Activated naive CD4-positive, alpha-beta T cell treated with anti-CD3 and anti-CD28 coated beads, Interleukin-2, amount 50 U/mL, for 72 hours (primary cell): ENCODE results near the gene CABLES1. TPM values are rescaled to one million over a fixed set of nuclear protein-coding genes. Genes with fewer than 3 reads are reported as not detected.
"Not testable (repeated sequence)": the region's sequence is repeated elsewhere in the genome, so short reads cannot be mapped to it uniquely, and the experiment has no call there.

ENCODE experiments used
- ATAC-seq, 2 donors: fragments of 150-1000 bp; cut with Tn5 transposase; 2 replicates each; pipeline ENCODE4 v1.10.0; 2021; ENCODE audit warnings: mild to moderate bottlenecking in 2 of 2, moderate library complexity in 2 of 2
- DNase-seq, 2 donors: peaks; one replicate each; pipeline ENCODE4 v3.0.0; 2021 to 2022; ENCODE audit warnings: low spot score in 2 of 2
- H3K27ac Mint-ChIP-seq, 2 donors: one replicate each; pipeline ENCODE4 v1.8.0; 2022; ENCODE audit warnings: mild to moderate bottlenecking in 2 of 2, mixed read lengths in 2 of 2
- H3K36me3 Mint-ChIP-seq, 2 donors: one replicate each; pipeline ENCODE4 v1.8.0; 2022; ENCODE audit warnings: mixed read lengths in 2 of 2
- H3K9me3 Mint-ChIP-seq, 2 donors: one replicate each; pipeline ENCODE4 v1.8.0; 2022; ENCODE audit warnings: mixed read lengths in 2 of 2
- total RNA-seq, 2 donors: library from RNA; stranded (reverse); gene quantifications; one replicate each; pipeline ENCODE4 v1.2.3, GENCODE V29; 2022

Gene CABLES1
- total RNA-seq, 2 donors from 2014 or later: 5.6 to 6.5 TPM

DNA sequence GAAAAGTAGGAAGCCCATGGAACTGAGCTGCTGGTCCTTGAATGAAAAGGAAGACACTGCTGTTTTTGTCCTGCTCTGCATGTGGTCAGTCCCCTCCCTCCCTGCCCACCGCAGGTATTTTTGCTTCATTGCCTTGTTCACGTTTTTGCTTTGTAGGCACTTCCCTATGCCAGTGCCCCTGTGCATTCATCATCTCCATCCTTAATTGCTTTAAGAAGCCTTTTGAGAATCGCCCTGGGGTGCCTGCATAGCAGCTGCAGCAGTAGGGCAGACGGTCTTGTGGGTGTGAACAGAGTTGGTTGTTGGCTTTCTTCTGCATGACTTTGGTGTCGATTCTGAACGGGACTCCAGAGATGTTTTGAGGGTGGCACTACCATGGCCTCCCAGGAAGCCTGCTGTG, 97.0 kb downstream of the CABLES1 start:
- H3K27ac Mint-ChIP-seq: peak overlapping the region in 1 of 2 donors; percentile 38
- ATAC-seq (no peak), DNase-seq (peak in 1 of 2 donors; percentile 7)
- peaks cover 15 to 42% of the 10 kb centered on the region in 2 donors for H3K36me3 Mint-ChIP-seq
- H3K9me3 Mint-ChIP-seq: peaks cover 0 to 4% of the 10 kb centered on the region in 2 donors

DNA sequence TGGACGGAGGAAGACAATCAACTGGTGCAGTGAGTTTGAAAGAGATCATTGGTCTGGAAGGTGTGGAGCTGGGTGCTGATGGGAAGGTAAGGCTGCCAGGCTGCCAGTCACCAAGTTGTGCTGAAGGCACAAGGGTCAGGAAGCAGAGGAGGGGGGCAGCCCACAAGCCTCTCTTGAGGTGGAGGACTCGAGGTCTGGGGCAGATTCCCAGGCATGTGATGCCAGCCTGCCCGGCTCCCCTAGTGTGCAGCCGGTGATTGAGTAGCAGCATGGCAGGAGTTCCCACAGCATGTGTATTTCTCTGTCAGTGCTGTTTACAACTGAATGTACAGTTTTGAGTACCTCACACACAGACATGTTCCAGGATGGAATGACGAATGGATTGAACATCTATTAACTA, 99.3 kb downstream of the CABLES1 start:
- H3K9me3 Mint-ChIP-seq: peaks cover 4 to 6% of the 10 kb centered on the region in 2 donors
- peak overlapping the region; percentile 2 to 13 for H3K27ac Mint-ChIP-seq
- H3K36me3 Mint-ChIP-seq: peaks cover 11 to 39% of the 10 kb centered on the region in 2 donors
- no peak for ATAC-seq
- DNase-seq: no peak

DNA sequence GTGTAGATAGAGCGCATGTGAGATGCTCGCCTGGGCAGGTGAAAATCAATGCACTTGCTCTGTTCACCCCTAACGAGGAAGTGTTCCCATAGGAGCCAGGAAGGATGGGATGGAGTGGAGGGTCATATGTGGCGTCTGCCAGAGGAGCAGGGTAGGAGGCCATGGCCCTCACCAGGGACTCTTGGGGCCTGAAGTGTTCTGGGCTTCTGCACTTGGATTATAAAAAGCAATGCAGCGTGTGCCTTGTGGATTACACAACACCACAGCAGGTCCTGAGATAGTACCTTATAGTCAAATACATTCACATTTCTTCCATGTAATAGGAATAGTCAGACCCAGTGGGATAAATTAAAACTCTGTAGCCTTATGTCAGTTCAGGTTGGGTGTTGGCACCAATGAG, 100.1 kb downstream of the CABLES1 start:
- no peak overlapping the region for H3K27ac Mint-ChIP-seq
- DNase-seq (no peak), ATAC-seq (no peak)
- peaks cover 4 to 6% of the 10 kb centered on the region in 2 donors for H3K9me3 Mint-ChIP-seq
- H3K36me3 Mint-ChIP-seq: peaks cover 11 to 37% of the 10 kb centered on the region in 2 donors

DNA sequence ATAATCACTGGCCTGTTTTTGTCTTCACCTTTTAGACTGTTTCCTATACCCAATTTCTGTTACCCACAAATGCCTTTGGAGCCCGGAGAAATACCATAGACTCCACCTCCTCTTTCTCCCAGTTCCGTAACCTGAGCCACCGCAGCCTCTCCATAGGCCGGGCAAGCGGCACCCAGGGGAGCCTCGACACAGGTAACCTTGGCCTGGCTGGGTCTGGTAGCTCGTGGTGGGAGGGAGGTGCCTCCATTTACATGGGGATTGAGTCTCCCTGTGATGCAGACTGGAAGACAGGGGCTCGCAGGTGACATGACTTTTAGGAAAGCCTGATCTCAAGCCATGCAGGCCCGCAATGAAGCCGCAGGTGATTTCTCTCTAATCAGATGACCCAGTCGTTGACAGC, 100.6 kb downstream of the CABLES1 start:
- H3K27ac Mint-ChIP-seq: no peak overlapping the region
- H3K36me3 Mint-ChIP-seq: peaks cover 7 to 32% of the 10 kb centered on the region in 2 donors
- DNase-seq (no peak), ATAC-seq (no peak)
- H3K9me3 Mint-ChIP-seq: peaks cover 1 to 6% of the 10 kb centered on the region in 2 donors

DNA sequence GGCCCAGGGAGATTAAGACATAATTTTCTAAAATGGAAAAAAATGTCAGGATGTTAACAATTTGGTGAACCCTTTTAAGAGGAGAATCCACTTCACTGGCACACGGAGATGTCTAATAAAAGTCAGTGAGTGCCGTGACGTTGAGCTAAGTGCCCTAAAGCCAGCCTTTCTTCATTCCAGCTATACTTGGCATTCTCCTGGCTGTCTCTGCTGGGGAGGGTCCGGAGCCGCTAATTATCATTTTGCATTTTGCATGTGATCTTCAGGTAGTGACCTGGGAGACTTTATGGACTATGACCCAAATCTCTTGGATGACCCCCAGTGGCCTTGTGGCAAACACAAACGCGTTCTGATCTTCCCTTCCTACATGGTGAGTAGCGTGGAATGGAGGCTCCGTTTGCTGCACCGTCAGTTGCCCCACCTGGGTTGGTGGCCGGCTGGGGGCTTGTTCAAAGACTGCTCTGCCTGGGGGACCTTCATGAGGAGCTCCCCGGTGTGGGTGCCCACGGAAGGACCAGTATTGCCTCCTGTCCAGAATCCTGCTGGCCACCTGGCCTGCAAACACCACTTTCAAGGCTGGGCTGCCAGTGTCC, 101.7 kb downstream of the CABLES1 start:
- peaks cover 0 to 6% of the 10 kb centered on the region in 2 donors for H3K9me3 Mint-ChIP-seq

DNA sequence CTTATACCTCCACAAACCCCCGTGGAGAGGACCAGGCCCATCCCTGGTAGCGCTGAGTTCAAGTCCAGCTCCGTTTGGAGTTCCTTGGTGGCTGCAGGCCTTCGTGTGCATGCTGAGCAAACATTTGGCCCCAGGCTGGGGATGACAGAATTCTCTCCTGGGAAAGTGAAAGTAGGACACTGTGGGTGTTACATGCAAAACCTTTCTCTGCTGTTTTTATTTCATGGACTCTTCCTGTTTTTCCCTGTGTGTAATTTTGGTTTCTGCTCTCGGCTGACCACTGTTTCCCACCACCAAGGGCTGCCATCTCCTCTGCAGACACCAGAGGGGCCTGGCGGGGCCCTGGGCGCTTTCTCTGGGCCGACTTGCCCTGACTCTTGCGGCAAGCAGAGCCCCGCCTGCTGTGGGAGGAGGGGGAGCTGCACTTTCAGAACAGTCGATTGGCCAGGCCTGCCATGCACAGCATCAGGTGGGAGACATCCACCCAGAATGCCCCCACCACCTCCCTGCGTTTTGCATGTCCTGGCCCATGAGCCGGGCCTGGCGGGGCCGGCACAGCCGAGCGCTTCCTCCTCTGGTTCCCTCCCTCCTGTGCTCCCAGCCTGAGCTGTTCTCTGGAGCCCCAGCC, 102.4 kb downstream of the CABLES1 start:
- Mint-ChIP-seq H3K27ac (peak overlapping the region; percentile 87 to 94), H3K9me3 (peaks cover 0 to 6% of the 10 kb centered on the region in 2 donors), H3K36me3 (peaks cover 6 to 18% of the 10 kb centered on the region in 2 donors)
- ATAC-seq (peak; percentile 84 to 90), DNase-seq (peak; percentile 48 to 66)

More for the DNA sequence above, 101.7 kb downstream of the CABLES1 start:
- no peak for DNase-seq
- peak overlapping the region in 1 of 2 donors; percentile 87 for H3K27ac Mint-ChIP-seq
- H3K36me3 Mint-ChIP-seq: peaks cover 6 to 23% of the 10 kb centered on the region in 2 donors
- no peak for ATAC-seq

DNA sequence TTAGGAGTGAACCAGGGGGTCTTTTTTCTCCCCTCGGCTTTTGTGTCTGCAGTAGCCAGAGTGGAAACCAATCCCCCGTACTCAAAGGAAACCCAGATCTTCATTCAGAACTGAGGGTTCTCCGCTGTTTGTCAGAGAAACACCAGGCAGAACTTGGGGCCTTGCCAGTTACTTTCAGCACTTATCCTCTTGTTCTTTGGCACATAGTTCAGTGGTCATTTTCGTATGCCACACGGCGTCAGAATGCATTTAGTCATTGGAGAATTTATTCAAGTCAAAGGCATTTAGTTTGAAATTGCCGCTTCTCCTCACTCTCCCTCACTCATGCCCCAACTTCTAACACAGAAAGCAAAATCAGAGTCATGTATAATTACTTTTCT, 102.9 kb downstream of the CABLES1 start:
- ATAC-seq: no peak
- no peak for DNase-seq
- H3K27ac Mint-ChIP-seq: peak overlapping the region; percentile 84 to 87
- H3K36me3 Mint-ChIP-seq: peaks cover 2 to 13% of the 10 kb centered on the region in 2 donors
- peaks cover 0 to 6% of the 10 kb centered on the region in 2 donors for H3K9me3 Mint-ChIP-seq

DNA sequence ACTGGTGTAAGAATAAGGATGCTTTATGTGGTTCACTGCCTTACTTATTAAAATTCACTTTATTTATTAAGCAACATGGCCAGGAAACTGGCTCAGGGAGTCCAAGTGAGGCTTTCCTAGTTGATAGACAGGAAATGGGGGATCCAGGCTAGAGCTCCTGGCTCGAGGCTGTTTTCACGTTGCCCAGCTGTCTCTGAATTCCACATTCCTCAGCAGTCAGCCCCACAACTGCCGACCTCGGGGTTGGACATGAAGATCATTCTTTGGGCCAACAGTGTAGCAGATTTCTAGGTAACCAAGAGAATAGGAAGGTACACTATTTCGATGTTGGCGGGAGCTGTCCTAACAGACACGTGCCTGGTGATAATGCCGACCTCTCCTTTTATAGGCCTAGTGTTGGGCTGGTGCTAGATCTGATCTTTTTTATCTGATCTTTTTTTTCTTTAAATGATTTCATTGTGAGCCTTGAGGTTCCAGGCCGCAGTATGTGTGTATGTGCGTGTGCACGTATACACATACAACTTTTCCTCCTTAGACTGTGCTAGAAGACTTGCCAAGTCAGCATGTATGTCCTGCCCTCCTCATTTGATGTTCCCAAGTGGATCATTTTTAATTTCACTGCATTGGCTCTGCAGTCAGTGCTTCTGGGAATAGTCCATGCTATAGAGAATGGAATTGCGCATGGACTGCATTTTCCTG, 103.5 kb downstream of the CABLES1 start:
- ATAC-seq: no peak
- H3K27ac Mint-ChIP-seq: peak overlapping the region; percentile 84 to 87

DNA sequence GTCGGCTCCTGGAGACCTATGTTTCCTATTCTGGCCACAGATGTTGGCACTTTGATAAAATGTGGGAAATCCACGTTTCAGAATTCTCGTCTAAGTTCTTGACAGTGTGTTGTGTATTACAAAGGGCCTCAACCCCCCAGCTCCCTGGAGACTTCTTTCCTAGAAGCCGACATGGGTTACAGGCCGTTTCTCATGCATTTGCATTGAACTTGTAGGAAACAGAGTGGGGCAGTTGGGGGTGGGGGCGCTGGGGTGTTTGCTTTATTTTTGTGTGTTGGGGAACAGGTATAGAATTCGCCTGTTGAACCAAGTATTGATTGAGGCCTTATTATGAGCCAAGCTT, 104.0 kb downstream of the CABLES1 start:
- ATAC-seq: no peak
- peaks cover 0 to 10% of the 10 kb centered on the region in 2 donors for H3K36me3 Mint-ChIP-seq
- peak overlapping the region in 1 of 2 donors; percentile 87 for H3K27ac Mint-ChIP-seq
- DNase-seq: no peak
- H3K9me3 Mint-ChIP-seq: peaks cover 0 to 6% of the 10 kb centered on the region in 2 donors

More for the DNA sequence above, 103.5 kb downstream of the CABLES1 start:
- Mint-ChIP-seq H3K36me3 (peaks cover 0 to 10% of the 10 kb centered on the region in 2 donors), H3K9me3 (peaks cover 0 to 6% of the 10 kb centered on the region in 2 donors)
- no peak for DNase-seq

DNA sequence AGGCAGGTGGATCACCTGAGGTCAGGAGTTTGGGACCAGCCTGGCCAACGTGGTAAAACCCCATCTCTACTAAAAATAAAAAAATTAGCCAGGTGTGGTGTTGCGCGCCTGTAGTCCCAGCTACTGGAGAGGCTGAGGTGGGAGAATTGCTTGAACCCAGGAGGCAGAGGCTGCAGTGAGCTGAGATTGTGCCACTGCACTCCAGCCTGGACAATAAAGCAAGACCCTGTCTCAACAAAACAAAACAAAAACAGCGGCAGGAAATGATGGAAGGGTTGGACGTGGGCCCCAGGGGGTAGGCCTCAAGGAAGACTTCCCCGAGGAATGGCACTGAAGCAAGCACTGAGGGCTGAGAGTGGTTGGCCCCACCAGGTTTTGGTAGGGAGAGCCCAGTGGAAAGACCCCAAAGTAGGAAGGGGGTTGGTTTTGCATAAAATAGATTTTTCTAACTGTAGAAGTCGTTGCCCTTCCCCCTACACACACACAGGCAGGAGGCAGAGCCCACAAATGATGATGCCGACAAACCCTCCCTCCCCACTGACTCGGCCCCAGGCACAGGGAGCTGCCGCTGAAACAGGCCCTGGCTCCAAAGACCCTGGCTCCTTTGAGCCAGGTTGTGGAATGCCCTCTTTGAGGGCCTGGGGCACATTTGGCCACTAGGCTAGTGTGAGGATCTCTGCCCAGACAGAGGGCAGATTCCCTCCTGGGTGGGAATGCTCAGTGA, 104.8 kb downstream of the CABLES1 start:
- H3K9me3 Mint-ChIP-seq: peaks cover 0 to 6% of the 10 kb centered on the region in 2 donors
- no peak for ATAC-seq
- no peak for DNase-seq
- H3K27ac Mint-ChIP-seq: peak overlapping the region in 1 of 2 donors; percentile 81
- peaks cover 0 to 10% of the 10 kb centered on the region in 2 donors for H3K36me3 Mint-ChIP-seq

DNA sequence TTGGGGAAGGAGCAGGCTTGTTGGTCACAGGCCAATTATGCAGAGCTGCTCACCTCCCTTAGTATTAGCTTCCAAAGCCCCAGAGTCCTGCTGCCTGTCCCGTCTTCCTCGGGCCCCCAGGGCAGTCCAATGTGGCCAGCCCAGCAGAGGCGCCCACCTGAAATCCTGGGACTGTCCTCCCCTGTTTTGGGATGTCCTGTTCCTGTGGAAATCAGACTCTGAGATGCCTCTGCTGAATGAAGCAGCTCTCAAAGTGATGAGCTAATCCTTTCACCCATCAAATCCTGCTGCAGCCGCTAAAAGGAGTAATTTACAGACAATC, 105.3 kb downstream of the CABLES1 start:
- DNase-seq (no peak), ATAC-seq (no peak)
- H3K27ac Mint-ChIP-seq: no peak overlapping the region
- peaks cover 0 to 10% of the 10 kb centered on the region in 2 donors for H3K36me3 Mint-ChIP-seq
- peaks cover 0 to 6% of the 10 kb centered on the region in 2 donors for H3K9me3 Mint-ChIP-seq

DNA sequence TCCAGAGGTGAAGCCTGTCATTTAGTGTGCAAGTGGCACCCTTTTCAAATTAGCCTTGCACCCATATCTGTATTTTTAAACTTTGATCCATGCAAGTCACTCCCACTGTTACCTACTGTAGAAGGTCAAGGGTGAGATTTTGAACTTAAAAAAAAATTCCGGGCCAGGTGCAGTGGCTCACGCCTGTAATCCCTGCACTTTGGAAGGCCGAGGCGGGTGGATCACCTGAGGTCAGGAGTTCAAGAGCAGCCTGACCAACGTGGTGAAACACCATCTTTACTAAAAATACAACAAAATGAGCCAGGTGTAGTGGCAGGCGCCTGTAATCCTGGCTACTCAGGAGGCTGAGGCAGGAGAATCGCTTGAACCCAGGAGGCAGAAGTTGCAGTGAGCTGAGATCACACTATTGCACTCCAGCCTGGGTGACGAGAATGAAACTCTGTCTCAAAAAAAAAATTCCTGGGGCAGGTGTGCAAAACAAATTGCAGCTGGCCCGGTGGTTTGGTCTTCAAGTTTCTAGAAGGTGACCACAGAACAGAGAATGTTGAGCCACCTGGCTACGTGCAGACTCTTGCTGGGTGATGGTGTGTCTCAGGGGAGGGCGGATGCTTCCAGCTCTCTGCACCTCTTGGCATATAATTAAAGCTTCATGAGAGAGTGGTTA, 106.7 kb downstream of the CABLES1 start:
- H3K36me3 Mint-ChIP-seq: peaks cover 0 to 10% of the 10 kb centered on the region in 2 donors
- DNase-seq, H3K27ac Mint-ChIP-seq, H3K9me3 Mint-ChIP-seq, ATAC-seq: not testable (repeated sequence)

DNA sequence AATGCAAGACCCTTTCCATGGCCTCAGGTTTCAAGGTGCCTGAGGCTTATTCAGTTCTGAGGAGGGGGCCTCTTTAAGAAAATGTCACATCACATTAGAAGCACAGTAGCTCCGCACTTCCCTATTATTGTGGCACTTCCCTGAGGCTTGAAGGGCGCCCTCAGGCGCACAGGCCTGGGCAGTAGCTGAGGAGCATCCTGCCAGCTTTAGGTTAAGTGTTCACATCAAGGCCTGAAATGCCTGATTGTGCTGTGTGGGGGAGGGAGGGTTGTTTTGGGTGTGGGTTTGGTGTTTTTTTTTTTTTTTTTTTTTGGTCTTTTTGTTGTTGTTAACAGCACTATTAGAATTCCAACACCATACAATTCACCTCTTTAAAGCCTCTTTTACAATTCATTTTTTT, 107.9 kb downstream of the CABLES1 start:
- ATAC-seq (no peak), DNase-seq (no peak)
- peaks cover 0 to 6% of the 10 kb centered on the region in 2 donors for H3K9me3 Mint-ChIP-seq
- peaks cover 0 to 10% of the 10 kb centered on the region in 2 donors for H3K36me3 Mint-ChIP-seq
- no peak overlapping the region for H3K27ac Mint-ChIP-seq

DNA sequence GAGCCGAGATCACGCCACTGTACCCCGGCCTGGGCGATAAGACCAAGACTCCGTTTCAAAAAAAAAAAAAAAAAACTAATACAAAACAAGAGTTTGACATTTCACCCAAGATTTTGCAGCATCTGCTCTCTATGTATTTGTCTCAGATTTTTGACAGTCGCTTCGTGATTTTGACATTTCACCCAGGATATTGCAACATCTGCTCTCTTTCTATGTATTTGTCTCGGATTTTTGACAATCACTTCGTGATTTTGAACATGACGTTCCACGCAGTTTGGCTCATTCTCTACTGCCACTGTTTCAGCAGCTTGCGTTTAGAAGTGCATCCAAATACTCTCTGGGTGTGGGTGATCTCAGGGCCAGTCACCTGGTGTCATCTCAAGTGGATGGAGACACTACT, 108.5 kb downstream of the CABLES1 start:
- Mint-ChIP-seq H3K9me3 (peaks cover 0 to 6% of the 10 kb centered on the region in 2 donors), H3K27ac (no peak overlapping the region), H3K36me3 (peaks cover 0 to 10% of the 10 kb centered on the region in 2 donors)
- no peak for ATAC-seq
- DNase-seq: no peak

DNA sequence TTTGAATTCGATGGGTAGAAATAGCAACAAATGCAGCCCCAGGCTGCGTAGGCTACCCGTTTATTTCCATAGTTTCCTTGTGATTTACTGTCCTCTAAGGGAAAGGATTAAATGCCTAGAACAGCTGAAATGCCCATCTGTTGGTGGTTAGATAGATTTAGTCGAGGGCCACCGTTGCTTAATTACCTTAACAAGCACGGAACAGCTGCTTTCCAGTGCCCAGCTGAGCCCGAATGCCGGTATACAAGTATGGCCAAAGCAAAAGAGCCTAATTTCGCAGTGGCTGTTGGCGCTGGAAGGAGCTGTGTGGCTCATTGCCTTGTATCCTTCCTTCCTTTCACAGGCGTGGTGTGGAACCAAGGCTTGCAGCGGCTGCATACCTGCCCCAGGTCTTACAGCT, 109.1 kb downstream of the CABLES1 start:
- ATAC-seq: no peak
- Mint-ChIP-seq H3K36me3 (peaks cover 0 to 5% of the 10 kb centered on the region in 2 donors), H3K27ac (peak overlapping the region in 1 of 2 donors; percentile 10), H3K9me3 (peaks cover 0 to 2% of the 10 kb centered on the region in 2 donors)
- no peak for DNase-seq

DNA sequence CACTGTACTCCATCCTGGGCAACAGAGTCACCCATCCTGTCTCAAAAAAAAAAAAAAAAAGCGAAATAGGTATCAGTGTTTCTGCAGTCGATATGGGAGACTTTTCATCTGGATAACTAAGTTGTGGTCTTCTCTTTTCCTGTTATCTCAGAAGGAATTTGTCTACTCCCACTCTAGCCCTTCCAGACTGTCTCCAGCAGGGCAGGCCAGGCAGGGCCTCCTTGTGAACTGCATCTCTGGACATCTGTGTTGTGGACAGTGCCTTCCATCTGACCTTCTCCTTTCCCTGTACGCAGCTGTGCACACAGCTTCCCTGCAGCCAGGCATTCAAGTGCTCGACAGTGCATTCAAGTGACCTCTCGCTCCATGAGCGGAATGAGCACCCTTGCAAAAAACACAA, 110.2 kb downstream of the CABLES1 start:
- Mint-ChIP-seq H3K9me3 (no peaks in the 10 kb centered on the region), H3K36me3 (no peaks in the 10 kb centered on the region), H3K27ac (no peak overlapping the region)
- DNase-seq (no peak), ATAC-seq (no peak)
